HG03469 (cell line): ENCODE measurements around the gene MRPL21.

Source experiments
- ATAC-seq: cut with Tn5 transposase; IDR thresholded peaks from one replicate; pipeline ENCODE4 v1.9.1; 2021; ENCODE audit warnings: mild to moderate bottlenecking, moderate library complexity, moderate number of reproducible peaks; ENCODE audit not compliant: unreplicated experiment

MRPL21 gene

GRCh38 chr11:68843052-68843561 lies 60.5 kb downstream of the MRPL21 start:
- no peak for ATAC-seq

- ATAC-seq, result no peak
Measured at GRCh38 chr11:68842427-68843051, 61.1 kb downstream of the MRPL21 start.

- ATAC-seq, result no peak
Measured at GRCh38 chr11:68841718-68842426, 61.8 kb downstream of the MRPL21 start, which contains the start of gene CPT1A. CPT1A (minus strand) TSS chr11:68841916; CDS start chr11:68815474, 26,442 bp downstream.
